Stimulated activated CD8-positive, alpha-beta memory T cell treated with anti-CD3 and anti-CD28 coated beads, Interleukin-2, amount 100 ng/mL, for 1 hour (primary cell): ENCODE results near the gene SLC27A3.
"Not testable (repeated sequence)": the region's sequence is repeated elsewhere in the genome, so short reads cannot be mapped to it uniquely, and the experiment has no call there.

Source experiments
- DNase-seq, 2 donors: peaks; one replicate each; pipeline ENCODE4 v3.0.0-alpha.2; 2020; ENCODE audit warnings: low read depth in 2 of 2

SLC27A3 gene

DNA sequence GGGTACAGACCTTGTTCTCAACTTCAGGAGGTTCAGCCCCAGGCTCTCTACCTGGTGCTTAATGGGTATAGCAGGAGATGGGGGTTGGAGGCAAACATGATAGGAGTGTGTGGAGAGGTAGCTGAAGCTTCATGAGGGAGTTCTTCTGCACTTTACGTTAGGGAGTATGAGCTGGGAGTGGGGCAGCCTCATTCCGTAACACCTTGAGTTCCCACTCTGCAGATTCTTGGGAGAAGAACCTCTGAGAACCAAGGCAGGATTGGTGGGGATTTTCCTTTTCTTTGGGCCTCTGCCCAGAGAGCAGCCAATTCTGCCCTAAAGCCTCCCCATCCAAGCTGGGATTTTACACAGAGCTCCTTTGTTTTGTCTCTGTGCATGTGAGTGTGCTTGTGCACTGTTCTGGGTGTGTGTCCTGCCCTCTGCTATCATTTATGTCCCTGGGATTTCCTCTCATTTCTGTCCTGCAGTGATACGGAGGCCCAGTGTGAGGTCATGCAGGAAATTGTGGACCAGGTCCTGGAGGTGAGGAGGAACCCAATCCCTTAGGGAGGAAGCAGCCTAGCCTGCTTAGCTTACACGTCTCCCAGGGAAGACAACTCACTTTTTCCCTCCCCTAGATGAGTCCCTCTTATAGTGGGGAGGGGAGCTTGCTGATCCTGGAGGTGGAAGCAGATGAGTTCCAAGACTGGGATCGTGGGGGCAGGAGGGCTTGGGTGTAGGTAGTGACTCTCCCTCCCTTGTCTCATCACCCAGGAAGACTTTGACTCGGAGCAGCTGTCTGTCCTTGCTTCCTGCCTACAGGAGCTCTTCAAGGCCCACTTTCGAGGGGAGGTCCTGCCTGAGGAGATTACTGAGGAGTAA lies 11.6 kb upstream of the SLC27A3 start:
- no peak for DNase-seq

DNA sequence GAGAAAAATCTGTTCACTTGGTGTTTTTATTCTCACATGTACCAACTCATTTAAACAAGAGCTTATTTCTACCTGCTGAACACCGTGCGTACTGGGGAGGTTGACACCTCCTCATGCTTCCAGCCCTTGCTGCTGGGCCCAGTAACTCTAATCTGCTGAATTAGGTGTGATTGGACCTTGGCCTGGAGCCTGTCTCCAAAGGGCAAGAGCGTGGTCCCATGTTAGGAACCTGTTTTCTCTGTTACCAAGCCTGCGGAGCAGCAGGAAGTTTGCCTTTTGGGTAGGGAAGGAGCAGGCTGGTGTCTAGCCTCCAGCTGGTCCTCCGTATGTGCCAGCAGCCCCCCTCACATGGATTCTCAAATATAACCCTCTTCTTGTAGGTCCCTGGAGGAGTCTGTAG lies 10.9 kb upstream of the SLC27A3 start:
- no peak for DNase-seq

DNA sequence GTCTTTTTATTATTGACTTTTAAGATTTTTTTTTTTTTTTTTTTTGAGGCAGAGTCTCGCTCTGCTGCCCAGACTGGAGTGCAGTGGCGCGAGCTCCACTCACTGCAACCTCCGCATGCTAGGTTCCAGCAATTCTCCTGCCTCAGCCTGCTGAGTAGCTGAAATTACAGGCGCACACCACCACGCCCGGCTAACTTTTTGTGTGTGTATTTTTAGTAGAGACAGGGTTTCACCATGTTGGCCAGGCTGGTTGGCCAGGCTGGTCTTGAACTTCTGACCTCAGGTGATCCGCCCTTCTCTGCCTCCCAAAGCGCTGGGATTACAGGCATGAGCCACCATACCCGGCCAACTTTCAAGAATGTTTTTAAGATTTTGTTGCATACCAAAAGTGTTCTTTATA lies 8.5 kb upstream of the SLC27A3 start:
- not testable (repeated sequence) for DNase-seq

DNA sequence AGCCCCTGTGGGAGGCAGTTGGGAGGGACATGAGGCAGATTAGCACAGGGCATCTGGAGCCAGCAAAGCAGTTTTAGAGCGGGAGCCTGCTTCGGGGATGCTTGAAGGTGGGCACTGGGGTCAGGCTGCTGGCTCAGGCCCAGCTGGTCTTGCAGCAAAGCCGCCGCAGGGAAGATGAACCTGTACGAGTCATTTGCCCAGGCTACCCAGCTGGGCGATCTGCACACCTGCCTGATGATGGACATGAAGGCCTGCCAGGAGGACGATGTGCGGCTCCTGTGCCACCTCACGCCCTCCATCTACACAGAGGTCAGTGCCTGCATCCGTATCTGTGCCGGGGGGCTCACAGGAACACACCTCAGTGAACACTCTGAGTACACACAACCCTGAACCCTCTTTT lies 7.7 kb upstream of the SLC27A3 start:
- DNase-seq: no peak

DNA sequence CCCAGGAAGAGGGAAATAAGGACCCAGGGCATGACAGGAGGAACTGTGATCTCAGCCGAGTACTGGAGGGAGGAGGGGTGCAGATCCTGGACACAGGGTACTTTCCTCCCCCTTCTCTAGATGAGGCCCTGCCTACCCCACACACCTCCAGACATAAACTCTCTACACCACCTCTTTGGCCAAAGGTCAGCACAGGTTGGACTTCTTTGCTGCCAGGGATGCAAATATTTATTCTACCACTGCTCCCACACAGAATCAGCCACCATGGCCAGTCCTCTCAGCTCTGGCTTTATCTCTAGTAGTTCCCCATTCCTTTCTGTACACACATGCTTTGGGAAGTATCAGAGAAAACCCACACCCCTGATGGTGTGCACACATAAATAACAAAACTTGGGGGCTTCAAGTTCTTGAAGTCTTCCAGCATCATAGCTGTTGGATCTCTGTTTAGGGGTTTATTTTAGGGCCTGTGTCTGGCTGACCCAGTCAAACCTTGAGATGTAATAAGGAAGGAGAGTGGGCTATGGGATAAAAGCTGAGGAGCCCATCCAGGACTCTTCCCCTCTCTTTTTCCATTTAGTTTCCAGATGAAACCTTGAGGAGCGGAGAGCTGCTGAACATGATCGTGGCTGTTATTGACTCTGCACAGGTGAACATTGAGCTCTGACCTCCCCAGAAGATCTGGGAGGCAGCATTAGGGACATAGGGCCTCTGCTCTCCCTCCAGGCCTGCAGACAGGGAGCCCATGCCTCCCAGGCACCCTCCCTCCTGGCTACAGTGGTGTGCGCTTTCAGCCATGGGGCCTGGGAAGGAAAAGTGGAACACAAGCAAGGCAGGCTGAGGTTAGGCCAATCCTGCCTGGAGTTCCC lies 6.7 kb upstream of the SLC27A3 start:
- no peak for DNase-seq

DNA sequence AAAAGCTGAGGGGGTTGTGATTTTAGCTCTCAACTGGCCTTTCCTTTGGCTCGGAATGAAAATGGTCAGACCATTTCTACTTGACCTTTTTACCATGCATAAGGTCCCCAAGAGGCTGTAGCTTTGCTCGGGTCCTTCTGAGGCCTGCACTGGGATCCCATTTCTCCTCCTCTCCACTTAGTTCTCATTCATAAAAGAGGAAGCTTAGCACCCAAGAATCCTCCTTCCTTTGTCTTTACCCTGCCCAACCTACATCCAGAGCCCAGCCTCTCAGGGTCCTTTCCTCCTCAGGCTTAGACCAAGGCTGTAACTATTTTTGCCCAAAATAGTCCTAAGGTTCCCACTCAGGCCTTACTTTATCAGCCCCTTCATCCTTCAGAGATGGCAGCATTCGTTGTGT lies 6.0 kb upstream of the SLC27A3 start:
- DNase-seq: no peak

DNA sequence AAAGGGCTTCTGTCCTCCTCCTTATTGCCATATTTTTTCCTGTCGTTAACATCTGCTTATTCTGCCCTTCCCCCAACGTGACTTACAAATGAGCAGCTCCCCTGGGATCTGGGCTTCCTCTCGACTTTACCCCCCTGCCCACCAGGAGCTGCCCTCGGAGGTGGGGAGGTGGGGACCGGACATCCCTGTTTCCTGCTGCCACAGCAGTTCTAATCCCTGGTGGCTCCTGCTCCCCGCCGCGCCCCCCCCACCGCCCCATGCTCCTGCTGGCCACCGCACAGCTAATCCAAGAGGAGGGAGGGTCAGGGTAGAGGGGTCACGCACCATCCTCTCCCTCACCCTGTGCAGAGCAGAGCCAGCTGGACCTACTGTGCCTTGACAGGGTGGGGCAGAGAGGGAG lies 4.4 kb upstream of the SLC27A3 start:
- no peak for DNase-seq

DNA sequence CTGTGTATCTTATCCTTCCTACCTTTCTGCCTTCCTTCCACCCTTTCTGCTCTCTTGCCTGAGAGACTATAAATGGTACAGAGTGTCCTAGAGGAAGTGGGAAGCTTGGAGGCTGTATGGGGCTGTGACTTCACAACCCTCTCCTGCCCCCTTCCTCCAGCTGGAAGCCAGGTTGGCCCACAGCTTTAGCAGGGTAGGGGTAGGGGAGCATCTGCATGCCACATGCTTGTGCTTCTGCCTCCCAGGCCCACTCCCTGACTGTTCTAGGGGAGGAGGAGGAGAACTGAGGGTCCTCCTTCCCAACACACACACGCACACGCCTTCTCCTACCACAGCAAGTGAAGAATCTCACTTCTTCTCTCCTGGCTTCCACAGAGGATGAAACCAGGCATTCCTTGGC lies 3.9 kb upstream of the SLC27A3 start:
- DNase-seq: no peak

DNA sequence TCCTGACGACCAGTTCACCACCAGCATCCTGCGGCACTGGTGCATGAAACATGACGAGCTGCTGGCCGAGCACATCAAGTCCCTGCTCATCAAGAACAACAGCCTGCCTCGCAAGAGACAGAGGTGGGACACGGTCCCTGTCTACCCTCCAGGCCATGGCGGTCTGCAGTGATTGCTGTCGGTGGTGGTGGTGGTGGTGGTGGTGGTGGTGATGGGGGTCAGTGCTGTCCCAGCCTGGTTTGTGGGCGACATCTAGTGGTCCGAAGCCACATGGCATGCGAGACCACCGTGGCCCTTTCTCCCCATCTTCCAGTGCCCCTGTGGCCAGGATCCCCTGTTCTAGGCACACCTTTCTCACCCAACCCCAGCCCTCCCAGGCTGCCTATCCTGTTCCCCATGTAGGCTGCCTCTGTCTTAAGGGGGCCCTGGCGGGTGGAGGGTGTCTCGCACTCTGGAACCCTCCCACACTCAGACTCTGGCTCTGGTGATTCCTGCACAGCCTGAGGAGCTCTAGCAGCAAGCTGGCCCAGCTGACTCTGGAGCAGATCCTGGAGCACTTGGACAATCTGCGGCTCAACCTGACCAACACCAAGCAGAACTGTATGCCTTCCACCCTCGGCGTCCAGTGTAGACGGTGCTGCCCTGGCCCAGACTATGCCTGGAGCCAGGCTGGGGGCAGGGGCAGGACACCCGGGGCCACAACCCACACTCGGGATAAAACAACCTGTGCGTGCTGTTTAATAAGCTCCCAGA lies 3.2 kb upstream of the SLC27A3 start:
- no peak for DNase-seq

DNA sequence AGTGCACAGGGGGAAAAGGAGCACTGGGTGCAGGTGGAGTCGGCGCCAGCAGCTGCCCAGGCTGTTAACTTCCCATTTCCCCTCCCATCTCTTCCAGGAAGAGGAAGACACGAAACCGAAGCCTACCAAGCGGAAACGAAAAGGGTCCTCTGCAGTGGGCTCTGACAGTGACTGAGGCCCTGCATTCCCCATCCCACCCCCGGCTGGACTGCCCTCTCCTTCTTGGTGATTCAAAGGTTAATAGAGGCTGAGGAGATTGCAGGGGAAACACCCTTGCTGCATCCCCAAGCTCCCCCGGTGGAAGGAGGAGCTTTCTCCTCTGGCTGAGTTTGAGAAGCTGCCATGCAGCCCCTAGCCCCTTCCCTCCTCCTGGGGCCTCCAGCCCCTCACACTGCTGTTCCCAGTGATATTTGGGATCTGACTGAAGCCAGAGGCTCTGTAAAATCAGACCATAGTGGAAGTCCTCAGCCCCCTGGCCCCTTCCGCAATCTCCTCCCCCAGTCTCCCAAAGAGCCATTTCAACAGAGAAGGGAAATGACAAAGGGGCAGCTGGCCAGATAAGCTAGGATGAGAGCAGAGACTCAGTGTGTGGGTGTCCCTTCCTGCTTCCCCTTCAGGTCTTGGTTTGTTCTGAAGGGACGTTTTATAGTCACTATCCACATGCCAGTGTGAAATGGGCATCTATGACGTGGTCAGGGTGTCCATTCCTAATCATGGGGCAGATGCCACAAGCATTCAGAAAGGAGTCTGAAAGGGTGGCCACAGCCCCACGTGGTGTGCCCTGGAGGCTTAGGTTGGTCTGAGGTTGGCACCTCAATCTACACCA lies 1.9 kb upstream of the SLC27A3 start:
- DNase-seq: no peak

DNA sequence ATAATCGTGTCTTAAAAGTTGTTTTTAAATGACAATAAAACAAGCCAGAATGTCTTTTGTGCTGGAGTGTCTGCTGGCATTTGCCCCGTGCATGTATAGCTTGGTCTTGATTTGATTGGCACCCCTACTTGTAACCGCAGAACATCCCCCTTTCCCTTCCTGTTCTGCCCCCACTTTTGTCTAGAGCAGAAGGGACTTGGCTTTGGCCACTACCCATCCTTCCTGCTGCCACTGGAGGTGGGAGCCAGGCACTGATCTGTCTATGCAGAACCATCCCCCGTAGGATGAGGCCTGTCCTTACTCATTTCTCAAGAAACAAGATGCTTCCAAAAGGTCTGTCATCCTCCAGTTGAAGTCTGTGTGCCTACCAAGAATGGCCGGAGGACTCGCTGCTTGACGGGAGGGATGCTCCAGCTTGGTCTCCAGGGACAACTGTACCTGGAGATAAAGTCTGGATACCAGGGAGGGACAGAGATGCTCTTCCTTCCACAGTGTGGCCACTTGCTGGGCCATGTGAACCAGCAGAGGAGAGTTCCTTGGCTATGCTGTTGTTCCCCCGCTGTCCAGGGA lies 1.1 kb upstream of the SLC27A3 start:
- no peak for DNase-seq

DNA sequence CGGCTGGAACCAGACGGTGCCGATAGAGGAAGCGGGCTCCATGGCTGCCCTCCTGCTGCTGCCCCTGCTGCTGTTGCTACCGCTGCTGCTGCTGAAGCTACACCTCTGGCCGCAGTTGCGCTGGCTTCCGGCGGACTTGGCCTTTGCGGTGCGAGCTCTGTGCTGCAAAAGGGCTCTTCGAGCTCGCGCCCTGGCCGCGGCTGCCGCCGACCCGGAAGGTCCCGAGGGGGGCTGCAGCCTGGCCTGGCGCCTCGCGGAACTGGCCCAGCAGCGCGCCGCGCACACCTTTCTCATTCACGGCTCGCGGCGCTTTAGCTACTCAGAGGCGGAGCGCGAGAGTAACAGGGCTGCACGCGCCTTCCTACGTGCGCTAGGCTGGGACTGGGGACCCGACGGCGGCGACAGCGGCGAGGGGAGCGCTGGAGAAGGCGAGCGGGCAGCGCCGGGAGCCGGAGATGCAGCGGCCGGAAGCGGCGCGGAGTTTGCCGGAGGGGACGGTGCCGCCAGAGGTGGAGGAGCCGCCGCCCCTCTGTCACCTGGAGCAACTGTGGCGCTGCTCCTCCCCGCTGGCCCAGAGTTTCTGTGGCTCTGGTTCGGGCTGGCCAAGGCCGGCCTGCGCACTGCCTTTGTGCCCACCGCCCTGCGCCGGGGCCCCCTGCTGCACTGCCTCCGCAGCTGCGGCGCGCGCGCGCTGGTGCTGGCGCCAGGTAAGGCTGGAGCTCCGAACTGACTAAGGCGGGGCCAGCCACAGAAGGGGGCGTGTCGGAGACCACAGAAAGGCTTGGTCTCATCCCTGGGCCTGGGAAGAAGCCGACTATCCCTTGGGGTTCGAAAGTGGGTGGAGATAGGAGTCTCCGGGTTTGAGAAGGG lies 486 bp downstream of the SLC27A3 start:
- peak; percentile 20 to 50 for DNase-seq

DNA sequence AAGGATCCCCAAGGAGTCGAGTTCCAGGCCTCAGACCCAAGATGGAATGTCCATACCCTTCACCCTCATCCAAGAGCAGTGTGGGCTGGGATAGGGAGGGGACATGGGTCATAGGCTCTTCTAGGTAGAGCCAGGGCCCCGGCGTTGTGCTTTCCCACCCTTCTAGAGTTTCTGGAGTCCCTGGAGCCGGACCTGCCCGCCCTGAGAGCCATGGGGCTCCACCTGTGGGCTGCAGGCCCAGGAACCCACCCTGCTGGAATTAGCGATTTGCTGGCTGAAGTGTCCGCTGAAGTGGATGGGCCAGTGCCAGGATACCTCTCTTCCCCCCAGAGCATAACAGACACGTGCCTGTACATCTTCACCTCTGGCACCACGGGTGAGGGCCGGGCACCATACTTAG lies 1.1 kb downstream of the SLC27A3 start:
- DNase-seq: no peak

DNA sequence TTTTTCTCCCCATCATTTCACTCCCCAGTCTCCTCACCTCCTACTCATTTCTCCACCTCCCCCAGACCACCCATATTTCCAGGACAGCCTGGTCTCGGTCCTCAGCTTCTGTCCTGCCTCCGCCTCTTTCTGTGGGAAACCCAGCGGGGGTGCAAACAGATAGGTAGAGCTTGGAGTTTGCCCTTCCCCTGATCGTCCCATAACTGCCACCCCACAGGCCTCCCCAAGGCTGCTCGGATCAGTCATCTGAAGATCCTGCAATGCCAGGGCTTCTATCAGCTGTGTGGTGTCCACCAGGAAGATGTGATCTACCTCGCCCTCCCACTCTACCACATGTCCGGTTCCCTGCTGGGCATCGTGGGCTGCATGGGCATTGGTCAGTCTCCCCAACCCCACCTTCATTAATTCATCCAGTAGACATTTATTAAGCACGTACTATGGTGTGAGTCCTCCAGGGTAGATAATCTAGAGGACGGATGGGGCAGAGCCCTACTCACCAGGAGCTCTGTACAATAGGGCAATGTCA lies 1.7 kb downstream of the SLC27A3 start:
- DNase-seq: no peak

DNA sequence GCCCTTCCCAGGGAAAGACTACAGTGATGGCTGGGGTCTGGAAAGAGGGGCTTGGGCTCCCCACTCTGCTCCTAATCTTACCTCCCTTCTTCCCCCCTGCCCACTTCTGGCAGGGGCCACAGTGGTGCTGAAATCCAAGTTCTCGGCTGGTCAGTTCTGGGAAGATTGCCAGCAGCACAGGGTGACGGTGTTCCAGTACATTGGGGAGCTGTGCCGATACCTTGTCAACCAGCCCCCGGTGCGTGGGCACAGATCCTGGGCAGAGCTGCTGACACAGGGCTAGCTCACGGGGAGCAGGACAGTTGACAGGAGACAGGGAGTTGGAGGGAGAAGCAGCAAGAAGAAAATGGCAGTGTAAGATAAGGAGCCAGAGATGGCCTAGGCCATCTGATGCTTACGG lies 2.4 kb downstream of the SLC27A3 start:
- no peak for DNase-seq

DNA sequence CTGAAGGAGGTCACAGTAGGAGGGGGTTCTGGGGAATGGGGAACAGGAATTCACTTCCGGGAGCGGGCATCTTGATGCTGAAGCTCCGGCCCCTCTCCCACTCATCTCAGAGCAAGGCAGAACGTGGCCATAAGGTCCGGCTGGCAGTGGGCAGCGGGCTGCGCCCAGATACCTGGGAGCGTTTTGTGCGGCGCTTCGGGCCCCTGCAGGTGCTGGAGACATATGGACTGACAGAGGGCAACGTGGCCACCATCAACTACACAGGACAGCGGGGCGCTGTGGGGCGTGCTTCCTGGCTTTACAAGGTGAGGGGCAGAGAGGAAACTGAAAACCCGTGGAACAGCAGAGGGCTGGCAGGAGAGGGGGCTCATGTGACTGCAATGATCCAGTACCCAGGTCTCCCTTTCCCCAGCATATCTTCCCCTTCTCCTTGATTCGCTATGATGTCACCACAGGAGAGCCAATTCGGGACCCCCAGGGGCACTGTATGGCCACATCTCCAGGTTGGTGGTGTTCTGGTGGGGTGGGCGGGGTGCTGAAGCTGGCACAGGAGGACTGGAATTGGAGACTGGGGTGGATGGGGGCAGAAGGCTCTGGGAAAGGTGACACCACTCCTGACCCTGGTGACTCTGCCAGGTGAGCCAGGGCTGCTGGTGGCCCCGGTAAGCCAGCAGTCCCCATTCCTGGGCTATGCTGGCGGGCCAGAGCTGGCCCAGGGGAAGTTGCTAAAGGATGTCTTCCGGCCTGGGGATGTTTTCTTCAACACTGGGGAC lies 3.0 kb downstream of the SLC27A3 start:
- no peak for DNase-seq

DNA sequence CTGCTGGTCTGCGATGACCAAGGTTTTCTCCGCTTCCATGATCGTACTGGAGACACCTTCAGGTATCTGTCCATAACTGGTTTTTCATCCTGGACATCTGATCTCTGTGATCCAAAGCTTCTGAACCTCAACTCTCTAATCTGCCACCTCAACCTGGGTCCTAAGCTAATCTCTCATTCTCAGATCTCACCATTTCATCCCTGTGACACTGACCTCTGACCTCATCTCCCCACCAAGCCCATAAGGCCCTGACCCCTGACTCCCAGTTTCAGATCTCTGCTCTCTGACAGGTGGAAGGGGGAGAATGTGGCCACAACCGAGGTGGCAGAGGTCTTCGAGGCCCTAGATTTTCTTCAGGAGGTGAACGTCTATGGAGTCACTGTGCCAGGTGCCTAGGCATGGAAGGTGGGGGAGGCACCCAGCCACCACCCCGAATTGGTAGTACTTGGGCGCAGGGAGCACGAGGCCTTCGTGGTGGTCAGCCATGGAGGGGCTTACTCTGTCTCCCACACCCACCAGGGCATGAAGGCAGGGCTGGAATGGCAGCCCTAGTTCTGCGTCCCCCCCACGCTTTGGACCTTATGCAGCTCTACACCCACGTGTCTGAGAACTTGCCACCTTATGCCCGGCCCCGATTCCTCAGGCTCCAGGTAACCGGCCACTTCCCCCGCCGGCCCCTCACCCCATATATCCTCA lies 3.8 kb downstream of the SLC27A3 start:
- DNase-seq: no peak

DNA sequence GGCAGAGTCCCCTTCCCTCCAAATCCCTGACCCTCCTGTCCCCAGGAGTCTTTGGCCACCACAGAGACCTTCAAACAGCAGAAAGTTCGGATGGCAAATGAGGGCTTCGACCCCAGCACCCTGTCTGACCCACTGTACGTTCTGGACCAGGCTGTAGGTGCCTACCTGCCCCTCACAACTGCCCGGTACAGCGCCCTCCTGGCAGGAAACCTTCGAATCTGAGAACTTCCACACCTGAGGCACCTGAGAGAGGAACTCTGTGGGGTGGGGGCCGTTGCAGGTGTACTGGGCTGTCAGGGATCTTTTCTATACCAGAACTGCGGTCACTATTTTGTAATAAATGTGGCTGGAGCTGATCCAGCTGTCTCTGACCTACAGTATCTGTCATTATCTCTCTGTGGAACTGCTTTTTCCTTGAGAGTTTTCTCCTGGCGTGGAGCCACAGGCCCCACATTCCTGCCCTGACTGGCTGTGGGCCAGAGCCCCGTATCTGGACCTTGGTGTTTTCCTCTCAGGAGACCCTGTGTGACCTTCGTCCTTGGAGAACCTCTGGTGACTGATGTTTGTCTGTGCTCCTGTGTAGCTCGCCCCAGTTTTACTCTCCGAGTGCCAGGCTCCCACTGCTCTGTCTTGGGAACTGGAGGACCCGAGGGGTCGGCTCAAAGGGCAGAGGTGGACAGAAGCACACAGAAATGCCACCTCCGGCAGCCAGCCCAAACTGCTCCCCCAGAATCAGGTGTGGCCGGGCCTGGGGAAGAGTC lies 4.8 kb downstream of the SLC27A3 start:
- DNase-seq: no peak
